Right lobe of liver (tissue), 6 donors: ENCODE data around the gene TAS2R41. TPM values are rescaled to one million over a fixed set of nuclear protein-coding genes. Genes with fewer than 3 reads are reported as not detected.

Experiments
- ATAC-seq, 4 donors: fragments of 200-7000 bp; cut with Tn5 transposase; one replicate each; pipeline ENCODE4 v1.9.1; 2020; ENCODE audit warnings: mild to moderate bottlenecking in 4 of 4, moderate library complexity in 4 of 4
- DNase-seq, 3 donors: peaks; one replicate each; pipeline ENCODE4 v3.0.0-alpha.2; 2020
- H3K27ac ChIP-seq, 3 donors: fragments of 200-600 bp; one replicate each; pipeline ENCODE4 v1.8.0; 2022
- H3K27me3 ChIP-seq, 2 donors: fragments of 200-600 bp; one replicate each; pipeline ENCODE4 v1.8.0; 2022
- H3K36me3 ChIP-seq, 4 donors: fragments of 200-600 bp; sonication (generic) in 1 of 4; one replicate each; pipeline versions ENCODE4 v1.5.1 to v1.8.0; 2017 to 2022; ENCODE audit warnings: control low read depth in 1 of 4
- H3K4me1 ChIP-seq, 4 donors: fragments of 200-600 bp; sonication (generic) in 1 of 4; one replicate each; pipeline versions ENCODE4 v1.5.1 to v1.8.0; 2017 to 2022; ENCODE audit warnings: control low read depth in 1 of 4
- H3K4me3 ChIP-seq, 3 donors: fragments of 200-600 bp; one replicate each; pipeline ENCODE4 v1.8.0; 2022
- H3K9me3 ChIP-seq, 4 donors: fragments of 200-600 bp; sonication (generic) in 1 of 4; one replicate each; pipeline versions ENCODE4 v1.5.1 to v1.8.0; 2017 to 2022; ENCODE audit warnings: control low read depth in 1 of 4
- POLR2A ChIP-seq: fragments of 450-650 bp; IDR thresholded peaks from one replicate; pipeline ENCODE4 v1.6.1; 2017; ENCODE audit warnings: antibody characterized with exemption, mild to moderate bottlenecking
- WGBS: methylation state at CpG from one replicate; pipeline ENCODE4 v1.1.6; 2018; ENCODE audit warnings: low coverage, low lambda C conversion rate; ENCODE audit not compliant: insufficient coverage; ENCODE audit errors: missing lambda C conversion rate; 5-methylcytosine and 5-hydroxymethylcytosine counted together
- intact Hi-C, 2 donors: fragments of 100-400 bp; cut with DNase I; formaldehyde crosslinking; loops; one replicate each; pipeline versions ENCODE4 v1.11.2 to v1.14.1; 2022
- total RNA-seq, 6 experiments: library from RNA; depleted of rRNA in 2 of 6; stranded (reverse); fragments of >200 nt in 2 of 6; fragmentation: NEBNext Ultra II Directional in 3 of 6; extraction: Animal tissue kit (Norgen Biotek cat#: 25700) in 3 of 6; gene quantifications; one replicate each; pipeline versions ENCODE4 v1.1.0 to v1.2.4, GENCODE V29; 2016 to 2023
- TF ChIP-seq, protein P1 (sequence below), 4 donors: fragments of 200-600 bp in 3 of 4; fragments of 450-650 bp in 1 of 4; IDR thresholded peaks; one replicate each; pipeline versions ENCODE4 v1.5.1 to v1.8.0; 2016 to 2022; ENCODE audit warnings: antibody characterized with exemption in 4 of 4, mild to moderate bottlenecking in 2 of 4
- donor health status: DM: no; HTN: yes; CAD: no.
- donor health status: DM: no; HTN: no; CAD: no.
- donor health status: DM: no; HTN: no; CAD: no.
- donor health status: DM: no; HTN: yes; CAD: no.
- donor health status: DM: no; HTN: yes; CAD: no.

The TAS2R41 gene
- total RNA-seq, 6 experiments from 2014 or later = not detected

DNA sequence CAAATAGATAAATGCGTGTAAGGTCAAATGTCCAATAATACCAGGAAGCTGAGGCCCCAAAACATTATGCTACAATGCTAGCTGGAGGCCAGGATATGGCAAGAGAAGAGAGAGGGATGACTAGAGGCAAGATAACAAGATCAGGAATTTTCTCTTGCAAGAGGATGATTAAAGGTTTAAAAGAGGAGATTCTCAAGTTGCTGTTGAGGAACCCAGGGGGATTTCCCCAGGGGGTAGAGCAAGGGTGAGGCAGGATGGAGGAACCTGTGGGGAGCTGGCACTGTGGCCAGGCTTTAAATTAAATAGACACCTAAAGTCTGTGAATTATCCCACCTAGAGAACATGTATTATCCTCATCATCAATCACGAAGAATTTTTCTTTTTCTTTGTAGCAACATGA is 37.8 kb upstream of the TAS2R41 start:
- Histone ChIP-seq H3K27ac (no peak overlapping the region), H3K4me1 (peaks cover 0 to 40% (median 19%) of the 10 kb centered on the region in 4 donors), H3K4me3 (no peak overlapping the region), H3K27me3 (no peaks in the 10 kb centered on the region), H3K36me3 (no peaks in the 10 kb centered on the region), H3K9me3 (no peaks in the 10 kb centered on the region)
- DNase-seq (no peak), ATAC-seq (no peak)
- TF ChIP-seq POLR2A = no peak
- TF ChIP-seq, protein P1, sequence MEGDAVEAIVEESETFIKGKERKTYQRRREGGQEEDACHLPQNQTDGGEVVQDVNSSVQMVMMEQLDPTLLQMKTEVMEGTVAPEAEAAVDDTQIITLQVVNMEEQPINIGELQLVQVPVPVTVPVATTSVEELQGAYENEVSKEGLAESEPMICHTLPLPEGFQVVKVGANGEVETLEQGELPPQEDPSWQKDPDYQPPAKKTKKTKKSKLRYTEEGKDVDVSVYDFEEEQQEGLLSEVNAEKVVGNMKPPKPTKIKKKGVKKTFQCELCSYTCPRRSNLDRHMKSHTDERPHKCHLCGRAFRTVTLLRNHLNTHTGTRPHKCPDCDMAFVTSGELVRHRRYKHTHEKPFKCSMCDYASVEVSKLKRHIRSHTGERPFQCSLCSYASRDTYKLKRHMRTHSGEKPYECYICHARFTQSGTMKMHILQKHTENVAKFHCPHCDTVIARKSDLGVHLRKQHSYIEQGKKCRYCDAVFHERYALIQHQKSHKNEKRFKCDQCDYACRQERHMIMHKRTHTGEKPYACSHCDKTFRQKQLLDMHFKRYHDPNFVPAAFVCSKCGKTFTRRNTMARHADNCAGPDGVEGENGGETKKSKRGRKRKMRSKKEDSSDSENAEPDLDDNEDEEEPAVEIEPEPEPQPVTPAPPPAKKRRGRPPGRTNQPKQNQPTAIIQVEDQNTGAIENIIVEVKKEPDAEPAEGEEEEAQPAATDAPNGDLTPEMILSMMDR (IDR thresholded peaks at IDR 0.05) = no peak
- 57% methylated on average over 2 of the region's 2 CpGs for WGBS
- intact Hi-C loops = no loop called here

DNA sequence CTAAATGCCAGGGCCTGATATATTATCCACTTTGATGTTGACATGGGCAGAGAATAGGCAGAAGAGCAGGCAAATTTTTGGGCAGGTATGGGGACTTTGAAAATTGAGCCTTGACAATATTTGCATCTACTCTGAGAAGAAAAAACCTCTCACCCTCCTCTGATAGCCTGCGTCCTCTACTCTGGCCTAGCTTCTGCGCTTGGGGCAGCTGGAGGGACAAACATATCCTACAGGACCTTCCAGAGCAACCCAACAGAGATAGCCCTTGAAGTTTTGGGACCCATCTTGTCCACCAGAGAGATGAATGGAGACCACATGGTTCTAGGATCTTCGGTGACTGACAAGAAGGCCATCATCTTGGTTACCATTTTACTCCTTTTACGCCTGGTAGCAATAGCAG is 34.5 kb upstream of the TAS2R41 start, which contains the start of gene TAS2R60:
TSS of gene TAS2R60 (plus strand) at position 301 of the 400 bp plus-strand sequence. CDS start at position 301, 0 bp downstream.
- no peak for ATAC-seq
- H3K4me1 ChIP-seq = peaks cover 0 to 12% (median 6%) of the 10 kb centered on the region in 4 donors
- H3K27ac ChIP-seq = no peak within 1 kb of the TSS
- WGBS = no CpG with 5 or more reads among the region's 4 CpGs
- intact Hi-C loops = no loop called here
- no peaks in the 10 kb centered on the region for H3K9me3 ChIP-seq
- H3K36me3 ChIP-seq = no peaks in the 10 kb centered on the region
- H3K27me3 ChIP-seq = no peaks in the 10 kb centered on the region
- no peak within 1 kb of the TSS for H3K4me3 ChIP-seq
- no peak for TF ChIP-seq POLR2A
- TF ChIP-seq, protein P1 (IDR thresholded peaks at IDR 0.05) = no peak
- no peak for DNase-seq

DNA sequence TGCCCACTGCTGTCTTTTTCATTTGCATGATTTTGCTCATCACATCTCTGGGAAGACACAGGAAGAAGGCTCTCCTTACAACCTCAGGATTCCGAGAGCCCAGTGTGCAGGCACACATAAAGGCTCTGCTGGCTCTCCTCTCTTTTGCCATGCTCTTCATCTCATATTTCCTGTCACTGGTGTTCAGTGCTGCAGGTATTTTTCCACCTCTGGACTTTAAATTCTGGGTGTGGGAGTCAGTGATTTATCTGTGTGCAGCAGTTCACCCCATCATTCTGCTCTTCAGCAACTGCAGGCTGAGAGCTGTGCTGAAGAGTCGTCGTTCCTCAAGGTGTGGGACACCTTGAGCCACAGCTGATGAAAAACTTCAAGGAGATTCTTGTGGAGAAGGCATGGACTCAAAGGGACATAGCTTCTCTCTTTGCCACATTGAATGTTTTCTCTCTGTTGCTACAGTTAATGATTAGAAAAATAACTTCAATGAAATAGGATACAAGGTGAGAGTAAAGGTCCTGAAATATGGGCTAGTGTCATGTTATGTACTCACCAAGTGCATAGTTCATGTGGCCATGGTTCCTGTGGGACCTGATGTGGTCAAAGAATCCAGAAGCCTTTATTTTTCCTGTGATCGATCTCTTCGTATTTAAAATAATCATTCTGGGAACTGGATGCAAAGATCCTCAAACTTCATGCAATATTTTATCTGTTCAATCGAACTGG is 33.5 kb upstream of the TAS2R41 start:
- whole genome bisulfite sequencing = 57% methylated on average over 6 of the region's 6 CpGs

DNA sequence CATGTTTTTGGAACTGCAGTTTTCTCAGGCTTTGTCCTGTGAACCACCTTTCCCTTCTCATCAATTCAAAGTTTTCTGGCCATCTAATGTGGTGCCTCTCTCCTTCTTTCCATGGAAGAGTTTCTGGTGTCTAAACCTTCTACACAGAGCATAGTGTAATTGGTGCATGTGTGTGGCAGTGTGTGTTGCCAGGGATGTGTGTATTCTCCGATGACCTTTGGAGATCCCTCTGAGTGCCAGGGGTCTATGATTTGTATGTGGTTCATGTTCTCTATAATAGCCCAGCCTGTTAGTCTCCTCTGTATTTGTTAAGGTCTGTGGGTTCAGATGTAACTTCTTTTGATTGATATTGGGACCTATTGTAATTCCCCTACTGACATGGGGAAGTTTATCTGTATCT is 32.9 kb upstream of the TAS2R41 start:
- no peak for DNase-seq
- no peaks in the 10 kb centered on the region for H3K9me3 ChIP-seq
- 64% methylated on average over 1 of the region's 1 CpG for WGBS
- ATAC-seq = peak; percentile 20 to 42 (median 32)
- no peak for TF ChIP-seq POLR2A
- H3K4me3 ChIP-seq = no peak overlapping the region
- no peak overlapping the region for H3K27ac ChIP-seq
- intact Hi-C loops = no loop called here
- H3K36me3 ChIP-seq = no peaks in the 10 kb centered on the region
- peaks cover 0 to 12% (median 6%) of the 10 kb centered on the region in 4 donors for H3K4me1 ChIP-seq
- no peaks in the 10 kb centered on the region for H3K27me3 ChIP-seq

More for the DNA sequence above, 33.5 kb upstream of the TAS2R41 start:
- no peak overlapping the region for H3K4me3 ChIP-seq
- TF ChIP-seq POLR2A = no peak
- TF ChIP-seq, protein P1 (IDR thresholded peaks at IDR 0.05) = no peak
- H3K36me3 ChIP-seq = no peaks in the 10 kb centered on the region
- H3K9me3 ChIP-seq = no peaks in the 10 kb centered on the region
- intact Hi-C loops = no loop called here
- no peak overlapping the region for H3K27ac ChIP-seq
- ATAC-seq (peak; percentile 73 to 88 (median 81)), DNase-seq (no peak)
- H3K27me3 ChIP-seq = no peaks in the 10 kb centered on the region
- H3K4me1 ChIP-seq = peaks cover 0 to 12% (median 6%) of the 10 kb centered on the region in 4 donors

GRCh38 chr7:143447466-143447865 is 30.2 kb upstream of the TAS2R41 start:
- no peak for ATAC-seq
- H3K27me3 ChIP-seq = no peaks in the 10 kb centered on the region
- intact Hi-C loops = no loop called here

More at GRCh38 chr7:143447466-143447865, 30.2 kb upstream of the TAS2R41 start:
- TF ChIP-seq POLR2A = no peak
- TF ChIP-seq, protein P1 (IDR thresholded peaks at IDR 0.05) = no peak
- Histone ChIP-seq H3K4me3 (no peak overlapping the region), H3K4me1 (peaks cover 0 to 12% (median 6%) of the 10 kb centered on the region in 4 donors), H3K27ac (no peak overlapping the region), H3K9me3 (no peaks in the 10 kb centered on the region), H3K36me3 (no peaks in the 10 kb centered on the region)
- DNase-seq = no peak
- 33% methylated on average over 1 of the region's 3 CpGs for WGBS
